Retinal pigment epithelial cell (primary cell): Measurements from ENCODE around the gene DQX1.

Source experiments
- DNase-seq: peaks from one replicate; pipeline ENCODE4 v3.0.0-alpha.2; 2010; ENCODE audit warnings: low read depth
- H3K4me3 ChIP-seq: 2 replicates; pipeline ENCODE4 v1.5.1; 2011; ENCODE audit warnings: mild to moderate bottlenecking, low read length, control low read depth, moderate library complexity
- TF ChIP-seq, protein P1 (sequence below): conservative IDR thresholded peaks from 2 replicates; pipeline ENCODE4 v1.5.1; 2011; ENCODE audit warnings: low read depth, low read length, control low read depth, inconsistent platforms

The DQX1 gene

DNA sequence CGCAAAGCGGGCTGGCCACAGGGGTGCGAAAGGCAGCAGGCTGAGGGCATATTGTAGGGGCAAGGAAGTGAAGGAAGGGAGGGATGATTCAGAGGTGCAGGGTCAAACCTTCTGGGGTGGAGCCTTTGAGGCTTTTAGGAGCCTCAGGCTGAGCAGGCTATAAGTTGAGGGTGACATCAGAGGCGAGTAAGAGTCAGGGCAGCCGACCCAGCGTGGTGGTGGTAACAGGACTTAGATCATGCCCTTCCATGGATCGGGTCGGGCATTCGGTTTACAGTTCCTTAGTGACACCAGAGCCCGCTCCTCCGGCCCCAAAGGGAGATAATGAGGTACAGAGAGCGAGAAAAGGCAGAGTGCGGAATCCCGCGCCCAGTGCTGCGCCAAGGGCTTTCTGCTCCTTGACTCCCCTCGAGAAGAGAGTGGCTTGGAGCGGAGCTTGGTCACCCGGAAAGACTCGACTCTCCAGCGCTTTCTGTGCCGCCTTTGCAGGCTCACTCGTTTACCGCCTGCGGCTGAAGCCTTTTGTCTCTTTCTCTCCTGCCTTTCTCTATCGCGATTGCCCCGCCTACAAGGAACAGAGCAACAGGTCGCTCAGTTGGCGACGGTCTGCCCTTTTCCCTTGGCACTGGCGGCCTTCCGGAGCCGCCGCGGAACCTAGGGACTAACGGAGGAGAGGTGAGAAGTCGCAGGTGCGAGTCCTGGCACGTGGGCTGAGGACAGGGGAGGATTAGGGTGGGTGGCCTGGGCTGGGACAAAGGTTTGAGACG is 27.3 kb downstream of the DQX1 start:
- H3K4me3 ChIP-seq = peak overlapping the region; percentile 41
- DNase-seq = no peak
- TF ChIP-seq, protein P1, sequence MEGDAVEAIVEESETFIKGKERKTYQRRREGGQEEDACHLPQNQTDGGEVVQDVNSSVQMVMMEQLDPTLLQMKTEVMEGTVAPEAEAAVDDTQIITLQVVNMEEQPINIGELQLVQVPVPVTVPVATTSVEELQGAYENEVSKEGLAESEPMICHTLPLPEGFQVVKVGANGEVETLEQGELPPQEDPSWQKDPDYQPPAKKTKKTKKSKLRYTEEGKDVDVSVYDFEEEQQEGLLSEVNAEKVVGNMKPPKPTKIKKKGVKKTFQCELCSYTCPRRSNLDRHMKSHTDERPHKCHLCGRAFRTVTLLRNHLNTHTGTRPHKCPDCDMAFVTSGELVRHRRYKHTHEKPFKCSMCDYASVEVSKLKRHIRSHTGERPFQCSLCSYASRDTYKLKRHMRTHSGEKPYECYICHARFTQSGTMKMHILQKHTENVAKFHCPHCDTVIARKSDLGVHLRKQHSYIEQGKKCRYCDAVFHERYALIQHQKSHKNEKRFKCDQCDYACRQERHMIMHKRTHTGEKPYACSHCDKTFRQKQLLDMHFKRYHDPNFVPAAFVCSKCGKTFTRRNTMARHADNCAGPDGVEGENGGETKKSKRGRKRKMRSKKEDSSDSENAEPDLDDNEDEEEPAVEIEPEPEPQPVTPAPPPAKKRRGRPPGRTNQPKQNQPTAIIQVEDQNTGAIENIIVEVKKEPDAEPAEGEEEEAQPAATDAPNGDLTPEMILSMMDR = no peak

GRCh38 chr2:74497777-74498499 is 28.1 kb downstream of the DQX1 start:
- DNase-seq = no peak
- TF ChIP-seq, protein P1 = no peak
- peak overlapping the region; percentile 41 for H3K4me3 ChIP-seq

DNA sequence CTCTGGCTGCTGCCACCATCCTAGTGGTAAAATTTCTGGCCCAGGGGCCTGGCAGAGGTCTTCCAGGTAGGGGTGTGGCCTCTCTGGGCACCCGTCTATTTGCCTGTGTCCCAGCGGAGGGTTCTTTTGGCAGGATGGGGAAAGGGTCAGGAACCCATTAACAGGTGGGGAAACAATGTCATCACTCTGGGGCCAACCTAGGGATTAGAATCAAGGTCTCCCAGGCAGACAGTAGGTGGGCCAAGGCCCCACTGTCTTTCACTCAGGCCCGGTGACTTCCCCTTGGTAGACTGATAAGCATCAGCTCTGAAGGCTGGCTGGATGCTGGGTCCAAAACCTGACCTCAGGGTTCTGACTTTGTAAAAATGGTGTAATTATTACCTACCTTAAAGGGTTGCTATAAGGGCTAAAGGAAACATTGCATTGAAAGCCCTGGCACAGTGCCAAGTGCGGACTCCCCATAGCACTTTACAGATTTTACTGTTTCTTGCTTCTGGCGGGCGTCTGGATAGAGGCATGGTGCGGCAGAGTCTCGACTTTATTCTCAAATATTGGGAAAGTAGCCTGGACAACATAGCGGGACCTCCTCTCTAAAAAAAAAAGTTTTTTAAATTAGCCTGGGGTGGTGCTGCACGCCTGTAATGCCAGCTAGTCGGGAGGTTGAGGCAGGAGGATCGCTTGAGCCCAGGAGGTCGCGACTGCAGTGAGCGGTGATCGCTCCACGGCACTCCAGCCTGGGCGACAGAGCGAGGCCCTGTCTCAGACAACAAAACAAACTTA is 28.8 kb downstream of the DQX1 start:
- DNase-seq = no peak
- TF ChIP-seq, protein P1 = no peak
- no peak overlapping the region for H3K4me3 ChIP-seq

- no peak overlapping the region for H3K4me3 ChIP-seq
- DNase-seq = no peak
- TF ChIP-seq, protein P1 = no peak
Observed at GRCh38 chr2:74495440-74495839, 30.6 kb downstream of the DQX1 start.

DNA sequence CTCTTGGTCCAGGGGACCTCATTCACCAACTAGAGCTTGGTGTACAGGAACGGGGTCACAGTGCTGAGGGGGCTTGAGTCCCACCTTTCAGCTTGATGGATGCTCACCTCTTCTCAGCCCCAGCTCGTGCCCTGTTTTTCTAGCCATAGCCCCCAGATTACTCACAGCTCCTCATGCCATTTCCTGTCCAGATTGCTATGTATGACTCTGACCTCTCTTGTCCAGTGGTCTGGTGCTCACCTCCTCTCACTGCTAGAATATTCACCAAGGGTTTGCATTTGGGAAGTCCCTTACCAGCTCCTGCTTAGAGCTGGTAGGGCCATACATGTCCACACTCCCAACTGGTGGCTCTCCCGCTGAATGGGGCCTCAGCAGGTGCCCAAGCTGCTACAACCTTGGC is 32.5 kb downstream of the DQX1 start:
- no peak for DNase-seq
- TF ChIP-seq, protein P1 = no peak
- no peak overlapping the region for H3K4me3 ChIP-seq

DNA sequence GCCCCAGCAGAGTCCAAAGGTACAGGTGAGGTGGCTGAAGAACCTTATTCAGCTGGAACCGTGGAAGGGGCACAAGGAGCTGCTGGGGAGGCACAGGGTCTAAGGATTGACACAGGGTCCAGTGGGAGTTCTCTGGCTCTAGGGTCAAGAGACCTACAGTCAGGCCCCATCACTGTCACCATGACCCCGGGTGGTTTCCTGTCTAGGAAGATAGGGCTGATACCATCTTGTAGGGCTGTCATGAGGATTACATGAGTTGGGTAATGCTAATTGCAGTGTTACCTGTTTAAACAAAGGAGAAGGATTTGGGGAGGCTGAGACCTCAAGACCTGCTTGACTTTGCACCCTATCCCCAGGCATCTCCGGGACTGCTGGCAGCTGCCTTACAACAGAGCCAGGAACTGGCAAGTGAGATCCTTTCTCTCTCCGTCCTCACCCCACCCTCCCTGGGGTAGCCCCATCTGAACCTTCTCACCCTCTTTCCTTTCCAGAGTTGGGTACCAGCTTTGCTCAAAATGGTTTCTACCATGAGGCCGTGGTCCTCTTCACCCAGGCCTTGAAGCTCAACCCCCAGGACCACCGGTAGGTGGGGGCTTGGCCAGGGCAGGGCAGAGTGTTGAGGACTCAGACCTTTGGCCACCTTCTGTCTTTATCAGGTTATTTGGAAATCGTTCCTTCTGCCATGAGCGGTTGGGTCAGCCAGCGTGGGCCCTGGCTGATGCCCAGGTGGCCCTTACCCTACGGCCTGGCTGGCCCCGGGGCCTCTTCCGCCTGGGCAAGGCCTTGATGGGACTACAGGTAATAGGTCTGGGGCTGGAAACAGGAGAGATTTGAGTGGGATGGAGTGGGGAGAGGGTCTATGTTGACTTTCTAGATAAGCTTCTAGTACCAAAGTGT is 34.1 kb downstream of the DQX1 start:
- DNase-seq = no peak
- H3K4me3 ChIP-seq = no peak overlapping the region
- TF ChIP-seq, protein P1 = no peak
